Smooth muscle cell (in vitro differentiated cells): ENCODE measurements around the gene NISCH. TPM values are rescaled to one million over a fixed set of nuclear protein-coding genes. Genes with fewer than 3 reads are reported as not detected.

Experiments
- DNase-seq: peaks from one replicate; lab custom pipeline; 2025; ENCODE audit not compliant: unreplicated experiment; lab: John Stamatoyannopoulos, UW
- H2AFZ ChIP-seq: fragments of 200-600 bp; sonication (generic); 2 replicates; pipeline ENCODE4 v1.6.0; 2016; ENCODE audit warnings: antibody characterized with exemption, low read depth, mild to moderate bottlenecking
- H3F3A ChIP-seq: fragments of 200-600 bp; sonication (generic); 2 replicates; pipeline ENCODE4 v1.6.0; 2017; ENCODE audit warnings: antibody characterized with exemption, low read depth
- H3K27ac ChIP-seq: fragments of 200-600 bp; sonication (generic); 2 replicates; pipeline ENCODE4 v1.5.1; 2016; ENCODE audit warnings: low read depth, mild to moderate bottlenecking
- H3K27me3 ChIP-seq: fragments of 200-600 bp; sonication (generic); 2 replicates; pipeline ENCODE4 v1.6.1; 2016; ENCODE audit warnings: low read depth, mild to moderate bottlenecking
- H3K36me3 ChIP-seq: fragments of 200-600 bp; sonication (generic); 2 replicates; pipeline ENCODE4 v1.5.1; 2016; ENCODE audit warnings: low read depth
- H3K4me1 ChIP-seq: fragments of 200-600 bp; sonication (generic); 2 replicates; pipeline ENCODE4 v1.5.1; 2016; ENCODE audit warnings: low read depth
- H3K4me2 ChIP-seq: fragments of 200-600 bp; sonication (generic); 2 replicates; pipeline ENCODE4 v1.6.0; 2016; ENCODE audit warnings: mild to moderate bottlenecking
- H3K4me3 ChIP-seq: fragments of 200-600 bp; sonication (generic); 2 replicates; pipeline ENCODE4 v1.5.1; 2016; ENCODE audit warnings: mild to moderate bottlenecking
- H3K79me2 ChIP-seq: fragments of 200-600 bp; sonication (generic); 2 replicates; pipeline ENCODE4 v1.6.0; 2016; ENCODE audit warnings: low read depth, mild to moderate bottlenecking
- H3K9ac ChIP-seq: fragments of 200-600 bp; sonication (generic); 2 replicates; pipeline ENCODE4 v1.6.0; 2016; ENCODE audit warnings: low read depth
- H3K9me3 ChIP-seq: fragments of 200-600 bp; sonication (generic); replicated peaks from 2 replicates; pipeline ENCODE4 v1.5.1; 2016; ENCODE audit warnings: low read depth
- H4K20me1 ChIP-seq: fragments of 200-600 bp; sonication (generic); 2 replicates; pipeline ENCODE4 v1.6.0; 2016; ENCODE audit warnings: low read depth
- WGBS: methylation state at CpG from one replicate; pipeline ENCODE4 v1.1.7; 2016; ENCODE audit warnings: low lambda C conversion rate; 5-methylcytosine and 5-hydroxymethylcytosine counted together
- polyA plus RNA-seq: library from polyadenylated mRNA; unstranded; fragments of >200 nt; fragmentation: Nextera tagmentation; extraction: Ambion mirVana; gene quantifications from 2 replicates; pipeline ENCODE4 v1.2.1, GENCODE V29; 2016
- total RNA-seq: library from RNA; depleted of rRNA; stranded (reverse); fragments of >200 nt; gene quantifications from 2 replicates; pipeline ENCODE4 v1.2.3, GENCODE V29; 2014
- TF ChIP-seq, protein P1 (sequence below): fragments of 200-600 bp; sonication (generic); IDR thresholded peaks from 2 replicates; pipeline ENCODE4 v1.5.1; 2017; ENCODE audit warnings: borderline replicate concordance, mild to moderate bottlenecking, antibody characterized with exemption; ENCODE audit not compliant: insufficient read depth, poor library complexity, severe bottlenecking

Gene NISCH
- total and polyA plus RNA-seq, 2 experiments from 2014 or later, result 47.3 to 55.2 TPM

- H3K27ac ChIP-seq, result no peak overlapping the region
- no peaks in the 10 kb centered on the region for H3F3A ChIP-seq
- no peaks in the 10 kb centered on the region for H3K36me3 ChIP-seq
- no peak overlapping the region for H3K9ac ChIP-seq
- no peaks in the 10 kb centered on the region for H3K4me1 ChIP-seq
- H2AFZ ChIP-seq, result no peak overlapping the region
- no peak for DNase-seq
- no peaks in the 10 kb centered on the region for H3K79me2 ChIP-seq
- no peaks in the 10 kb centered on the region for H3K9me3 ChIP-seq
- peaks cover 6% of the 10 kb centered on the region for H3K27me3 ChIP-seq
- TF ChIP-seq, protein P1, sequence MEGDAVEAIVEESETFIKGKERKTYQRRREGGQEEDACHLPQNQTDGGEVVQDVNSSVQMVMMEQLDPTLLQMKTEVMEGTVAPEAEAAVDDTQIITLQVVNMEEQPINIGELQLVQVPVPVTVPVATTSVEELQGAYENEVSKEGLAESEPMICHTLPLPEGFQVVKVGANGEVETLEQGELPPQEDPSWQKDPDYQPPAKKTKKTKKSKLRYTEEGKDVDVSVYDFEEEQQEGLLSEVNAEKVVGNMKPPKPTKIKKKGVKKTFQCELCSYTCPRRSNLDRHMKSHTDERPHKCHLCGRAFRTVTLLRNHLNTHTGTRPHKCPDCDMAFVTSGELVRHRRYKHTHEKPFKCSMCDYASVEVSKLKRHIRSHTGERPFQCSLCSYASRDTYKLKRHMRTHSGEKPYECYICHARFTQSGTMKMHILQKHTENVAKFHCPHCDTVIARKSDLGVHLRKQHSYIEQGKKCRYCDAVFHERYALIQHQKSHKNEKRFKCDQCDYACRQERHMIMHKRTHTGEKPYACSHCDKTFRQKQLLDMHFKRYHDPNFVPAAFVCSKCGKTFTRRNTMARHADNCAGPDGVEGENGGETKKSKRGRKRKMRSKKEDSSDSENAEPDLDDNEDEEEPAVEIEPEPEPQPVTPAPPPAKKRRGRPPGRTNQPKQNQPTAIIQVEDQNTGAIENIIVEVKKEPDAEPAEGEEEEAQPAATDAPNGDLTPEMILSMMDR, result no peak
- WGBS, result 83% methylated on average over 12 of the region's 12 CpGs
- H3K4me3 ChIP-seq, result no peak overlapping the region
- peaks cover 3% of the 10 kb centered on the region for H4K20me1 ChIP-seq
- no peak overlapping the region for H3K4me2 ChIP-seq
These were observed 54.4 kb downstream of the NISCH start for GRCh38 chr3:52509753-52510328.

DNA sequence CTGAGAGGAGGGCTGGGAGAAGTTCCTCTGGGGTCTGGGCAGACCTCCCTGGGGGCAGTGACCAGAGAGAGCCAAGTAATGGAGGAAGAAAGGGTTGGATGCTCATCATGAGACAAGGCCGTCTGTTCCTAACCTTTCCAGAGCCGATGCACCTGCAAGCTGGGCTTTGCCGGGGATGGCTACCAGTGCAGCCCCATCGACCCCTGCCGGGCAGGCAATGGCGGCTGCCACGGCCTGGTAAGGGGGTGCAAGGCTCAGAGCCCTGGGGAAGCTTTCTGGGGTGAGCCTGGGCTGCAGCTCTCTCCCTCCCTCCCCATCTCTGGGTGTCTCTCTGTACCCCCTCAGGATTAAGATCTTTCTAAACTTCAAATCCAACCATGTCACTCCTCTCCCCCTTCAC is 56.1 kb downstream of the NISCH start:
- Histone ChIP-seq H3K4me2 (no peak overlapping the region), H2AFZ (no peak overlapping the region), H3K27ac (no peak overlapping the region), H3K4me1 (no peaks in the 10 kb centered on the region), H3K9ac (no peak overlapping the region), H3K79me2 (no peaks in the 10 kb centered on the region), H3K4me3 (no peak overlapping the region), H3F3A (no peaks in the 10 kb centered on the region), H3K27me3 (peaks cover 6% of the 10 kb centered on the region), H3K9me3 (no peaks in the 10 kb centered on the region), H4K20me1 (peaks cover 3% of the 10 kb centered on the region), H3K36me3 (no peaks in the 10 kb centered on the region)
- TF ChIP-seq, protein P1, result no peak
- 84% methylated on average over 7 of the region's 7 CpGs for WGBS
- no peak for DNase-seq

DNA sequence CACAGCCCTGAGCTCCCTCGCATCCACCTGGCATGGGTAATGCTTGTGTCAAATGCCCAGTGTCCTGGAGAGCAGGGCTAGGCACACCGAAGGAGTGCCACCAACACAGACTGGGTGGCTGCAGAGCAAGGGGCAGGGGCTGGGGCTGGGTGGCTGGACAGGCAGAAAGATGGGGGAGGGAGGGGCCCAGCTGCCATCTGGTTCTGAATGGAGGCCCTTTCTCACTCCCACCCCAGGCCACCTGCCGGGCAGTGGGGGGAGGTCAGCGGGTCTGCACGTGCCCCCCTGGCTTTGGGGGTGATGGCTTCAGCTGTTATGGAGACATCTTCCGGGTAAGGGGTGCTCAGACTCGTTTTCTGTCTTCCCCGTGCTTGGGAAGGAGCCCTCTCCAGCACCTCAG is 56.7 kb downstream of the NISCH start:
- H4K20me1 ChIP-seq, result peaks cover under 1% of the 10 kb centered on the region
- no peak overlapping the region for H3K4me3 ChIP-seq
- no peak overlapping the region for H3K4me2 ChIP-seq
- H3K9me3 ChIP-seq, result no peaks in the 10 kb centered on the region
- H3K36me3 ChIP-seq, result no peaks in the 10 kb centered on the region
- no peaks in the 10 kb centered on the region for H3K79me2 ChIP-seq
- no peak overlapping the region for H3K27ac ChIP-seq
- no peak for DNase-seq
- H3K4me1 ChIP-seq, result no peaks in the 10 kb centered on the region
- 75% methylated on average over 8 of the region's 8 CpGs for WGBS
- TF ChIP-seq, protein P1, result no peak
- H3K27me3 ChIP-seq, result peaks cover 6% of the 10 kb centered on the region
- H3F3A ChIP-seq, result no peaks in the 10 kb centered on the region
- no peak overlapping the region for H3K9ac ChIP-seq
- H2AFZ ChIP-seq, result no peak overlapping the region

DNA sequence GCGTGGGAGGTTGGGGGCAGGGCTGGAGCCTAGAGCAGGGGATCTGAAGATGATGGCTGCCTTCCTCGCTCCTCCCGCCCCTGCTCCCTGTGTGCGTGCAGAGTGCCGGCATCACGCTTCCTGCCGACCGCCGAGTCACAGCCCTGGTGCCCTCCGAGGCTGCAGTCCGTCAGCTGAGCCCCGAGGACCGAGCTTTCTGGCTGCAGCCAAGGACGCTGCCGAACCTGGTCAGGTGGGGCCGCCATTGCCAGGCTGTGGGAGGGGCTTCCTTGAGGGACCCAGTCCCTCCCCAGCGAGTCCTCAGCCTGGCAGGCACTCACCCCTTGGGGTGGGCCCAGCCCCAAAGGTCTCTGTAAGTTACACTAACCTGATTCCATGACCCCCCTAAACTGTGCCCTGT is 57.3 kb downstream of the NISCH start:
- H3K9me3 ChIP-seq, result no peaks in the 10 kb centered on the region
- WGBS, result 84% methylated on average over 17 of the region's 17 CpGs
- H3K4me3 ChIP-seq, result no peak overlapping the region
- no peak overlapping the region for H3K9ac ChIP-seq
- peaks cover 6% of the 10 kb centered on the region for H3K27me3 ChIP-seq
- TF ChIP-seq, protein P1, result no peak
- H3K4me1 ChIP-seq, result no peaks in the 10 kb centered on the region
- no peaks in the 10 kb centered on the region for H3K79me2 ChIP-seq
- H3K27ac ChIP-seq, result no peak overlapping the region
- no peak overlapping the region for H2AFZ ChIP-seq
- no peak for DNase-seq
- no peaks in the 10 kb centered on the region for H3F3A ChIP-seq
- H4K20me1 ChIP-seq, result no peaks in the 10 kb centered on the region
- H3K36me3 ChIP-seq, result no peaks in the 10 kb centered on the region
- no peak overlapping the region for H3K4me2 ChIP-seq
